Measurements from ENCODE around the gene AADACL4. TPM values are rescaled to one million over a fixed set of nuclear protein-coding genes. Genes with fewer than 3 reads are reported as not detected.

AADACL4 gene
- total and polyA plus RNA-seq, 12 donors, result not detected

Other genes with a start within 250 kb of the AADACL4 start
- gene DHRS3, start 25.9 kb upstream of the AADACL4 start, total RNA-seq, result 10 to 100 TPM; 50.8 to 88.3 (median 63.7) TPM
- gene DHRS3, start 25.9 kb upstream of the AADACL4 start, polyA plus RNA-seq, result 10 to 100 TPM; 39.9 to 93.5 TPM
- gene AADACL3, start 72.0 kb downstream of the AADACL4 start, total RNA-seq, result not detected
- not detected for gene AADACL3, start 72.0 kb downstream of the AADACL4 start, polyA plus RNA-seq
- gene CFAP107, start 102.1 kb downstream of the AADACL4 start, total RNA-seq, result not detected
- gene CFAP107, start 102.1 kb downstream of the AADACL4 start, polyA plus RNA-seq, result not detected
- gene PRAMEF12, start 129.7 kb downstream of the AADACL4 start, total RNA-seq, result not detected
- gene PRAMEF12, start 129.7 kb downstream of the AADACL4 start, polyA plus RNA-seq, result not detected
- gene PRAMEF1, start 147.3 kb downstream of the AADACL4 start, total RNA-seq, result not detected
- gene PRAMEF1, start 147.3 kb downstream of the AADACL4 start, polyA plus RNA-seq, result not detected
- not detected for gene PRAMEF11, start 187.3 kb downstream of the AADACL4 start, total RNA-seq
- not detected for gene PRAMEF11, start 187.3 kb downstream of the AADACL4 start, polyA plus RNA-seq
- not detected for gene HNRNPCL1, start 204.6 kb downstream of the AADACL4 start, total RNA-seq
- gene HNRNPCL1, start 204.6 kb downstream of the AADACL4 start, polyA plus RNA-seq, result not detected
- gene PRAMEF2, start 213.0 kb downstream of the AADACL4 start, total RNA-seq, result not detected
- not detected for gene PRAMEF2, start 213.0 kb downstream of the AADACL4 start, polyA plus RNA-seq
- gene PRAMEF4, start 242.1 kb downstream of the AADACL4 start, total RNA-seq, result not detected
- not detected for gene PRAMEF4, start 242.1 kb downstream of the AADACL4 start, polyA plus RNA-seq

All from heart right ventricle (tissue), 12 donors.